ENCODE results near the gene GSC2.

- TF ChIP-seq CTCF (IDR thresholded peaks at IDR 0.05; ENCODE audit: low read depth, low read length, missing input control) (no peak), ATF3 (IDR thresholded peaks at IDR 0.05) (no peak), FOXA1 (IDR thresholded peaks at IDR 0.05) (no peak), SP1 (IDR thresholded peaks at IDR 0.05) (no peak), GABPA (IDR thresholded peaks at IDR 0.05 in 1 of 2, conservative IDR thresholded peaks at IDR 0.05 in 1 of 2) (no peak), YY1 (IDR thresholded peaks at IDR 0.05) (no peak), JUND (IDR thresholded peaks at IDR 0.05) (no peak), MAX (IDR thresholded peaks at IDR 0.05) (no peak), TAF1 (conservative IDR thresholded peaks at IDR 0.05) (no peak), REST (IDR thresholded peaks at IDR 0.05) (no peak), ZBTB33 (IDR thresholded peaks at IDR 0.05) (no peak), EGR1 (IDR thresholded peaks at IDR 0.05; ENCODE audit: low read depth in 2 of 2) (no peak)
Measured at GRCh38 chr22:19134176-19134831, 15.8 kb downstream of the GSC2 start.

All from liver (tissue), 3 donors.